ENCODE measurements around the gene ATAD3B.
"Not testable (repeated sequence)": the region's sequence is repeated elsewhere in the genome, so short reads cannot be mapped to it uniquely, and the experiment has no call there.

Gene ATAD3B, protein sequence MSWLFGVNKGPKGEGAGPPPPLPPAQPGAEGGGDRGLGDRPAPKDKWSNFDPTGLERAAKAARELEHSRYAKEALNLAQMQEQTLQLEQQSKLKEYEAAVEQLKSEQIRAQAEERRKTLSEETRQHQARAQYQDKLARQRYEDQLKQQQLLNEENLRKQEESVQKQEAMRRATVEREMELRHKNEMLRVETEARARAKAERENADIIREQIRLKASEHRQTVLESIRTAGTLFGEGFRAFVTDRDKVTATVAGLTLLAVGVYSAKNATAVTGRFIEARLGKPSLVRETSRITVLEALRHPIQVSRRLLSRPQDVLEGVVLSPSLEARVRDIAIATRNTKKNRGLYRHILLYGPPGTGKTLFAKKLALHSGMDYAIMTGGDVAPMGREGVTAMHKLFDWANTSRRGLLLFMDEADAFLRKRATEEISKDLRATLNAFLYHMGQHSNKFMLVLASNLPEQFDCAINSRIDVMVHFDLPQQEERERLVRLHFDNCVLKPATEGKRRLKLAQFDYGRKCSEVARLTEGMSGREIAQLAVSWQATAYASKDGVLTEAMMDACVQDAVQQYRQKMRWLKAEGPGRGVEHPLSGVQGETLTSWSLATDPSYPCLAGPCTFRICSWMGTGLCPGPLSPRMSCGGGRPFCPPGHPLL

DNA sequence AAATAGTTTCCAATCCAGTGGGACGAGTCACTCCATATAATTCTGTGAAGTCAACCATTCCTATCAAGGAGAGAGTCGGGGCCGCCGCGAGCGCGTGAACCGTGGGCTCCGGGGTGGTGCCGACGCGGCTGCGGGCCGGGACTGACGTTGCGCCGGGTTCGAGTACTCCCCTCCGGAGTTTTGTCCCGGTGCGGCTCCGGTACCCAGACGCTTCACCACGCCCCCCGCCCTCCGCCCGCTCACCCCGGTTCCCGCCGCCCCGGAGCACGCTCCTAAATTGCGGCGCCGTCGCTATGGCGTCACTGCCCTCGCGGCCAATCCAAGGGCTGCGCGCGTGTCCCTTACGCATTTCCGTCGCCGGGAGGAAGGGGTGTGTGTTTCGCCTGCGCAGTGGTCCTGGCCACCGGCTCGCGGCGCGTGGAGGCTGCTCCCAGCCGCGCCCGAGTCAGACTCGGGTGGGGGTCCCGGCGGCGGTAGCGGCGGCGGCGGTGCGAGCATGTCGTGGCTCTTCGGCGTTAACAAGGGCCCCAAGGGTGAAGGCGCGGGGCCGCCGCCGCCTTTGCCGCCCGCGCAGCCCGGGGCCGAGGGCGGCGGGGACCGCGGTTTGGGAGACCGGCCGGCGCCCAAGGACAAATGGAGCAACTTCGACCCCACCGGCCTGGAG, at the start of gene ATAD3B:
ATAD3B (plus strand) TSS at position 377 of the 664 bp plus-strand sequence; CDS start at position 497, 120 bp downstream.
- peak; percentile 92 for DNase-seq (ENCODE audit: low spot score)

DNA sequence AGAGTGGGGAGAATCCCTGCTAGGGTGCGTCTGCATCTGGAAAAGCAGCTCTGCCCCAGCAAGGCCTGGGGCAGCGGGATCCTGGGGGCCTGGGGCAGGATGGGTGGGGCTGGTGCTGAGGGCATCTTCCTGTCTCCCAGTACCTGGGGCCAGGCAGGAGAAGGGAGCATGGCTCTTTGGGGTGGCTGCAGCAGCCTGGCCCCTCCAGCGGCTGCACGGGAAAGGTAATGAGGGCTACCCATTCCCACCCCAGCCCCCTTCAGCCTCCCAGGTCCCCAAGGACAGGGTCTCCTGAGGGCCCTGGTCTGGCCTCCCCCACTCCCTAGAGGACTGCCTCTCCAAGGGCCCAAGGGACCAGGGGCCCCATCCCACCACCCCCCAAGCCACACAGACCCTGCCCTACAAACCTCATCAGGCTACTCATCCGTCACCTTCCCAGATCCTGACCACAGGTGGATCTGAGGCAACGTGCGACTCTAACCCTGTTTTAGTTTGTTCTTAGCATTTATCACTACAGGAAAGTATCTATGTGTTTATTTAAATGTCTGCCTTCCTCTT, 49.6 kb upstream of the ATAD3B start:
- DNase-seq (ENCODE audit: low spot score) = no peak

DNA sequence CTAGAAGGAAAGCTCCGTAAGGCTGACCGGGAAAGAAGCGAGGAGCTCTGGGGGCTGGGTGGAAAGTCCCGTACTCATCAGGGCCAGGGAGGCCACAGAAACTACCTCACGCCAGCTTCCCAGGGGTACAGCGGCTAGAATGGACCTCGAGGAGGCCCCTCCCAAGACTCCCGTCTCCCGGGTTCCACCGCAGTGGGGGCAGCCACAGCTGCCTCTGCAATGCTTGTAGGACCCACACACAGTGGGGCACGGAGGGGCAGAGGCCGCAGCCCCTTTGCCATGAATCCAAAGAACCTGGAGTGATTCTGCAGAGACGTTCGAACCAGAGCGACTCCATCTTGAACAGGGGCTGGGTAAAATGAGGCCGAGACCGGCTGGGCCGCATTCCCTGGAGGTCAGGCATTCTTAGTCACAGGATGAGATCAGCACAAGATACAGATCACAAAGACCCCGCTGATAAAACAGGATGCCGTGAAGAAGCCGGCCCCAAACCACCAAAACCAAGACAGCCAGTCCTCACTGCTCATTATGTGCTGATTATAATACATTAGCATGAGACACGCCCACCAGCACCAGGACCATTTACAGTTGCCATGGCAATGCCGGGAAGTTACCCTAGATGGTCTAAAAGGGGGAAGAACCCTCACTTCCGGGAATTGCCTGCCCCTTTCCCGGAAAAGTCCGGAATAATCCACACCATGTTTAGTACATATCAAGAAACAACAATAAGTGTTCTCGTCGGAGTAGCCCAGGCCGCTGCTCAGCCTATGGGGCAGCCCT, 48.9 kb upstream of the ATAD3B start:
- DNase-seq (ENCODE audit: low spot score) = no peak

DNA sequence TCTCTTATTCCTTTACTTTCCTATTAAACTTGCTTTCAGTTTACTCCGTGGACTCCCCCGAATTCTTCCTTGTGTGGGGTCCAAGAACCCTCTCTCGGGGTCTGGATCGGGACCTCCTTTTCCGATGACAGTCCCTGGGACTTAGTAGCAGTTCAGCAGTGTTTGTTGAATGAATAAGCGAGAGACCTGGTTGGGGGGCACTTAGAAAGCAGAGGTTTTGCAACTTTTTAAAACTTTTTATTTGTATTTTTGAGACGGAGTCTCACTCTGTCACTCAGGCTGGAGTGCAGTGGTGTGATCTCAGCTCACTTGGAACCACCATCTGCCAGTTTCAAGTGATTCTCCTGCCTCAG, 48.3 kb upstream of the ATAD3B start:
- DNase-seq (ENCODE audit: low spot score) = no peak

DNA sequence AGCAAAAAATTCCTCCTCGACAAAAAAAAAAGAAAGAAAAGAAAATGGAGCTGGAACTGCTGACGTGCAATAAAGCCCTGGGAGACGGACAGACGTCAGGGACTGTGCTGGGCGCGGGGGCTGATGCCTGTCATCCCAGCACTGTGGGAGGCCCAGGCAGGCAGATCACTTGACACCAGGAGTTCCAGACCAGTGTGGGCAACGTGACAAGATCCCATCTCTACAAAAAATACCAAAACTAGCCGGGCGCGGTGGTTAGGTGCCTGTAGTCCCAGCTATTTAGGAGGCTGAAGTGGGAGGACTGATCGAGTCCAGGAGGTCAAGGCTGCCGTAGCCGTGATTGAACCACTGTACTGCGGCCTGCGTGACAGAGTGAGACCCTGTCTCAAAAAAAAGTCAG, 46.9 kb upstream of the ATAD3B start:
- no peak for DNase-seq (ENCODE audit: low spot score)

DNA sequence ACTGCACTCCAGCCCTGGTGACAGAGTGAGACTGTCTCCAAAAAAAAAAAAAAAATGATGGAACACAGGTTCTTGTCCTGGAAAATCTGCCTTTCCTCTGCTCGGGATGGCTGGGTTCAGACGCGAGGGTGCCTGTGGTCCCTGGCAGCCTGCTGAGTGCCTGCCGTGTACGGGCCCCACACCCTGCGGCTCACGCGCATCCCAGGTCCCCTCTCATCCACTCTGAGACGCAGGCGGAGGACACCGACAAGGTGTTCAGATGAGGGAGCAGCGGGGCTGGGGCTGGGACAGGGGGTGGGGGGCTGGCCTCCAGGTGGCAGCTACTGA, 46.2 kb upstream of the ATAD3B start:
- DNase-seq (ENCODE audit: low spot score) = no peak

DNA sequence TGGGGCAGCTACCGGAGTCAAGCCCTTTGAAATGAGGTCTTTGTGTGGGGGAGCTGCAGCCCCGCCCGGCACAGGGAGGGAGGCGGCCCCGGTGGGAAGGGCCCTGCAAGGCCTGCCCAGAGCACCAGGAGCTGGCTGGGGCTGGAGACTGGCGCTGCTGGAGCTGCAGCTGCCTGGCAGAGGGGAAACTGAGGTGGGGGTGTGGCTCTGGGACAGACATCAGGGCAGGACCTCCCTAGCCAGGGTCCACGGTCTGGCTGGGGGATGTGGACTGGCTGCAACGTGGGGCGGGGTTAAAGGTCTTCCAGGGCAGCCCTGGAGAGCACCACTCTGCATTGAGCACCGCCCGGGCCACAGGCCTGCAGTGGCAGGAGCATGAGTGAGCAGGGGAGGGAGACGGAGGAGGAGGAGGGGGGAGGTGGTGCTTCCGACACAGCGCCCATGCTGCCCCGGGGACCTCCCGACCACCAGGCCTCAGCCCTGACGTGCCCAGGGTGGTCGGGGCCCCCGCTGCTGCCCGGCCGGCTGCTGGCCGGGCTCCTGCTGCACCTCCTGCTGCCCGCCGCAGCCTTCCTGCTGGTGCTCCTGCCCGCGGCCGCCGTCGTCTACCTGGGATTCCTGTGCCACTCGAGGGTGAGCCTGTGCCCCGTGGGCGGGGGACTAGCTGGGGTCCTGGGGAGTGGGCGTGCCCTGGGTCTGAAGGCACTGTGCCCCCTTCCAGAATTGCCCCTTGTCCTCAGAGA, 45.6 kb upstream of the ATAD3B start:
- DNase-seq (ENCODE audit: low spot score) = no peak

DNA sequence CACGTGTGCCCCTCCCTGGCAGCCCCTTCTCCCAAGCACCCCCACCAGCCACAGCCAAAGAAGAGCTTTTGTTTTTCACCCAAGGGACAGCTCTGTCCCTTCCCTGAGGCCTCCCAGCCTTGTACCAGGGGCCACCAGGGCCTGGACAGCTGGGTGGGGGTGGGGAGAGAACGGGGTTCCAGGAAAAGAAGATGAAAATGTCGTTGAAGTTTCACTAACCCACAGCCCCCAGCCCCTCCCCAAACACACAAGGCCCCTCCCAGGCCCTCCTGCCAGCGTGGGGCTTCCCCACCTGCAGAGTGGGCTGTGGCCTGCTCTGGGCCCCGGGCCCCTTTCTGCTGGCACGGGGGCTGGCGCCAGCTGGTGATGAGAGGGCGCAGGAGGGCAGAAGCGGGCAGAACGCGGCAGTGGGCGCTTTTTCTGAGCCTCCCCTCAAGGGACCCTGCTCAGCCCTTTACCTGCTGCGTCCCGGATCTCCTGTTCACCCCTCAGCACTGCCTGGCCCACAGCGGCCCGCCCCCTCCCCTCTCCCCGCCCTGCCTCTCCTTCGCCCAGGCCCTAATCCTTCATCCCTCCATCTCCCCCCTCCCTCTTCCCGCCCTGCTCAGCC, 45.0 kb upstream of the ATAD3B start:
- no peak for DNase-seq (ENCODE audit: low spot score)

DNA sequence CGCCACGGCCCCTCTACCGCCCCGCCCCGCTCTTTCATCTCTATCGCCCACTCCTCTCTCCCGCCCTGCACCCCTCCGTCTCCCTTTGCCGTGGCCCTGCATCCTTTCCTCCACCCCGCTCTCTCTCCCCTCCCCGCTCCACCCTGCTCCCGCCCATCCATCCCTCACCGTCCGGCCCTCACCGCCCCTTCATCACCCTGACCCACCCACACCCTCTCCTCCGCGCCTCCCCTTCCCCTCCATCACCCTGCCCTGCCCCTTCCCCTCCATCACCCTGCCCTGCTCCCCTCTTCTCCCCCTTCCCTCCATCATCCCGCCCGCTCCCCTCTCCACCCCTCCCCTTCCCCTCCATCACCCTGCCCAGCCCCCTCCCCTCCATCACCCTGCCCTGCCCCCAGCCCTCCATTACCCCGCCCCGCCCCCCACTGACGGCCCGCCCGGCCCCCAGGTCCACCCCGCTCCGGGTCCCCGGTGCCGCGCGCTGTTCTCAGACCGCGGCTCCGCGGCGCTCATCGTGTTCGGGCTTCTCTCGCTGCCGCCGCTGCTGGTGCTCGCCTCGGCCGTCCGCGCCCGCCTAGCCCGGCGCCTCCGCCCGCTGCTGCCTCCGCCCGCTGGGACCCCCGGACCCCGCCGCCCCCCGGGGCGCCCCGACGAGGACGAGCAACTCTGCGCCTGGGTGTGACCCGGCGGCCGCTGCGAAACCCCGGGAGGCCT, 44.3 kb upstream of the ATAD3B start:
- no peak for DNase-seq (ENCODE audit: low spot score)

DNA sequence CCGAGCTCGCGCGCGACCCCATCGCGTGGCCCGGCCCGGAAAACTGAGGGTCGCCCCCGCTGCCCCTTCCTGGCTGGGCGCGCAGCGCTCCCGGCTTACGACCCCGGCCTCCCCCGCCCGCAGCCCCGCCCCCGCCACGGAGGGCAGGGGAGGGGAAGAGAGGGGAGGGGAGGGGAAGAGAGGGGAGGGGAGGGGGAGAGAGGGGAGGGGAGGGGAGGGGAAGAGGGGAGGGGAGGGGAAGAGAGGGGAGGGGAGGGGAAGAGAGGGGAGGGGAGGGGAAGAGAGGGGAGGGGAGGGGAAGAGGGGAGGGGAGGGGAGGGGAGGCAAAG, 43.8 kb upstream of the ATAD3B start:
- no peak for DNase-seq (ENCODE audit: low spot score)

DNA sequence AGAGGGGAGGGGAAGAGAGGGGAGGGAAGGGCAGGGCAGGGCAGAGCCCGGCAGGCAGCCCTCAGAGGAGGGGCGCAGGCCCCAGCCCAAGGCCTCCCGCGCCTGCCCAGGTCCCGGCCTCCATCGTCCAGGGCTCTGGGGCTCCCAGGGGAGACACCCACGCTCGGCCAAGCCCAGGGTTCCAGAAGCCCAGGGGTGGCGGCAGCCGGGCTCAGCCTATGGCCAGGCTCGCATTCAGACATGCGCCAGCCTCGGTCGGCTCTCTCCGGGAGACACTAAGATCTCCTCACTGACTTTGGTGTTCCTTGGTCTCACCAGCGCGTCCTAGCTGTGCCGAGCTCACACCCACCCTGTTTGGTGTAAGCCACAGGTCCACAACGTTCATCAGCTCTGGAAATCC, 43.4 kb upstream of the ATAD3B start:
- DNase-seq (ENCODE audit: low spot score) = no peak

DNA sequence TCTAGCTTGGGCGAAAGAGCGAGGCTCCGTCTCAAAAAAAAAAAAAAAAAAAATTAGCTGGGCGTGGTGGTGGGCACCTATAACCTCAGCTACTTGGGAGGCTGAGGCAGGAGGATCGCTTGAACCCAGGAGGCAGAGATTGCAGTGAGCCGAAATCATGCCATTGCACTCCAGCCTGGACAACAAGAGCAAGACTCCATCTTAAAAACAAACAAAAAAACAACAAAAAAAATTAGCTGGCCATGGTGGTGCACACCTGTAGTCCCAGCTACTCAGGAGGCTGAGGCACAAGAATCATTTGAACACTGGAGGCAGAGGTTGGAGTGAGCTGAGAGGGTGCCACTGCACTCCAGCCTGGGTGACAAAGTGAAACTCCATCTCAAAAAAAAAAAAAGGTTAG, 42.6 kb upstream of the ATAD3B start:
- not testable (repeated sequence) for DNase-seq (ENCODE audit: low spot score)

DNA sequence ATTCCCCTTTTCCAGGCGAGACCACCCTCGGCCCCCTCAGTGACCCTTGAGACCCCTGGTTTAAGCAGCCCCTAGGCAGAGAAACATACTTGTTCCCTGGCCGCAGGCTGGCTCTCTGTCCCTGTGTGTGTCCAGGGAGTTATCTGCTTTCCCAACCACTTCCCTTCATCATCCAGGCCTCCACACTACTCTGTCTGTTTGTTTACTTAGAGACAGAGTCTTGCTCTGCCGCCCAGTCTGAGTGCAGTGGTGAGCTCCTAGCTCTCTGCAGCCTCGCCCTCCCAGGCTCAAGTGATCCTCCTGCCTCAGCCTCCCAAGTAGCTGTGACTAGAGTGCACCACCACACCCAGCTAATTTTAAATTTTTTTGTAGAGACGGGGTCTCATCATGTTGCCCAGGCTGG, 41.9 kb upstream of the ATAD3B start:
- no peak for DNase-seq (ENCODE audit: low spot score)

DNA sequence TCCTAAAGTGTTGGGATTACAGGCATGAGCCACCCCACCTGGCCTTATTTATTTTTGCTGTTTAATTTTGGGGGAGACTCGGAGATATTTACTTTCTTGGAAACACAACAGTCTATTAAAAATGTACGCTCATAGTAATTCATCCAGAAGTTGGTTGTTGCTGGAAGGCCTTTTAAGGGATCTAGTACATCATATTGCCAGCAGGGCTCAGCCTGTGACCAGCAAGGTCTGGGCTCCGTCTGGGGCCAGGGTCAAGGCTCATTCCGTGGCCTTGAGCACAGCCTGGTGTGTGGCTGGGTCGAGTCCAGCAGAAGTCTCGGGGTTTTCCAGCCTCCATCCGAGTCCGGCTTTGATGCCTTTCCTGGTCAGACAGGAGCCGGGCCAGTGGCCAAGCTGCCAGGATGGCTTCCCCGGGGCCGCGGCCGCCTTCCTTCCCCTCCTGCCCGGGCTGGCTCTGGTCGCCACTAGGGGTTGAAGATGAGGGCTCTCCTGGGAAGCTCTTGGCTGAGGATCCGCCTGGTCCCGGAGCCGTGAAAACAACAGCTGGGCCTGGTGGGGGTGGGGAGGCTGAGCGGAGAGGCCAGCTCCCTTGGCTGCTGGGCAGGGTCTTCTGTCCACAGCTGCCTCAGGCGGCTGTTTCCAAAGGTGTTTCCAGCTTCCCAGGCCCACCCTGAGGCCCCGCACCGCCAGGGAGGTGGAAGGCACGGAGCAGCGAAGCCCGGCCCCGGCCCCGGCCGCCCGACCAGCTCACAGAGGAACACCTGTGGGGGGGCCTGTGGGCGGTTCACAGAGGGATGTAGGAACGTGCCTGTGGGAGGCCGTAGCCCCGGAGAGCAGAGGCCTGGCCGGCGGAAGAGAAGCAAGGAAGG, 41.2 kb upstream of the ATAD3B start:
- no peak for DNase-seq (ENCODE audit: low spot score)

DNA sequence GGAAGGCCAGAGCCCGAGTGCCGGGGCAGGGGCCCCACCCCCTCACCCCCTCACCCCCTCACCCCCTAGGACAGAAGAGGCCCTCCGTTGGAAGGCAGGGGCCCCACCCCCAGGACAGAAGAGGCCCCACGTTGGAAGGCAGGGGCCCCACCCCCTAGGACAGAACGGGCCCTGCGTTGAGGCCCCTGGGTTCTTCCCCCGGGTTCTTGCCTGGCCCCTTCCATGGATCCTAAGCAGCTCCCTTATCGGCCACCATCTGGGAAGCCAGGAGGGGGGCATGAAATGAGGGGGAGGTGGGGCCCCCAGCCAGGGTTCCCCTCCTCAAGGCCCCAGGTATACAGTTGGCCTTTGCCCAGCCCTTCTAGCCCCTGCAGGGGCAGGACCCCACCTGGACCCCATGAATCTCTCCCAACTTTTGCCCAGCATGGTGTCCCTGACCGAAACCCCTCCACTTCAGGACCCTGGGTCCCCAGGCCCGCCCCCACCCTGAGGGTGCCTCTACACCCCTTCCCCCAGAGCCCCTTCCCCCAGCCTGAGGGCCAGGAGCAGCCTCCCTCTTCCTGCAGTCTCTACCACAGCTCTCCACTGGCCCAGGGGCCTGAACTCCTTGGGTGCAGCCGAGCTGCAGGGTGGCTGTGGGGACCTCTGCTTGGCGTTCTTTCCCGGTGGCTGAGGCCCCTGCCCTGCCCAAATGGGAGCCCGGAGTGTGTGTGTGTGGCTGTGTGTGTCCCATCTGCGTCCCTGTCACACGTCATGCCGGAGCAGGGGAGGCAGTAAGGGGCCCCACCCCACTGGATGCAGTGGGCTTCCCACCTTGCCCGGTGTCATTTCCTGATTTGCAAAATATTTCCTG, 40.3 kb upstream of the ATAD3B start:
- no peak for DNase-seq (ENCODE audit: low spot score)

DNA sequence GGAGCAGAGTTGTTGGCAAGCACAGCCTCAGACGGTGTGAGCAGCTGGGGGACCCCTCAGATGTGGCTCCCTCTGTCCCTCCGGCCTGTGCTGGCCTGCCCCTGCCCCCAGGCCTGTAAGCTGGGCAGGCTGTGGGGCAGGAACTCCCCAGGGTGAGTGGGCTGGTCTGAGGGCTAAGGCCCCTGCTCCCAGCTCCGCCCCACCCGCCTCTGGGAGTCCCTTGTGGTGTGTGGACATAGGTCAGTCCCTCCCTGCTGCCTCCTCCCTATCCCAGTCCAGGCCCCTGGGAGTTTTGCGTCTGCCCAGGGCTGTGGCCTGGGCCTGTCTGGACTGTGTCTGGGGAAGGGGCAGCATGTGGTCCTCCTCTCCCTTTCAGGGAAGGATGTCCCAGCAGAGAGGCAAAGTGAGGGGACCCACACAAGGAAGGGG, 39.7 kb upstream of the ATAD3B start:
- no peak for DNase-seq (ENCODE audit: low spot score)

DNA sequence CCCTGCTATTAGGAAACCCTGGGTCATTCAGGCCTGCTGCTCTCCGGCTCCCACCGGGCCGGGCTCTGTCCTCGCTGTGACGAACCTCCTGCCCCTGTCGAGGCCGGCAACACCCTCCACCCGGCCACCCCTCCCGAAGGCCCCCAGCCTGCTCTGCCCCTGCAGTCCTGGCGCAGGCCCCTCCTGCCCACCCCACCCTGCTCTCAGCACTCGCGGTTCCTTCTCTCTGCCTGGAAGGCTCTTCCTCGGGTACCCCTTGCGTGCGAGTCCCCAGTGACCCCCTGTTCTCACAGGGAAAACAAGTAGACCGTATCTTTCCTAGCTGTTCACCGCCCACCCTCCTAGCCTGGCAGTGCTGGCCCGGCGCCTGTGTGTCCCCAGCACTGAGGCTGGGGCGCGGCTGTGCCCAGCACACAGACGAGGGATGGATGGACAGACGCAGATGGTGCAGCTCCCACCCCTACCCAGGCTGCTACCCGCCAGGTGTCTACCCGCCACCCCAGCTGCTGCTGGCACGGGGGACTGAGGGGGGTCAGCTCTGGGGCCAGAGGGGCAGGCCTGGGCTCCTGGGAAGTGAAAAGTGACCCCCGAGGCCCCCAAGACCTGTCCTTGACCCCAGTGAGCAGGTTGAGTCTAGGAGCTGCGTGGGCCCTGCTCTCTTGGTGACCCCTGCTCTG, 39.2 kb upstream of the ATAD3B start:
- DNase-seq (ENCODE audit: low spot score) = no peak

Measured in CD4-positive, alpha-beta T cell treated with Interleukin-2 at 100 ng/mL for 4 hours (primary cell).